Cardiac muscle cell (in vitro differentiated cells and primary cell): Measurements from ENCODE around the gene GTF3C5. TPM values are rescaled to one million over a fixed set of nuclear protein-coding genes. Genes with fewer than 3 reads are reported as not detected.
"Not testable (repeated sequence)": the region's sequence is repeated elsewhere in the genome, so short reads cannot be mapped to it uniquely, and the experiment has no call there.

Source experiments
- DNase-seq, 2 donors: peaks; one replicate each; pipeline versions ENCODE4 v3.0.0 to v3.0.0-alpha.2; 2010 to 2017; ENCODE audit warnings: low read depth in 1 of 2, low spot score in 1 of 2
- H3K27ac ChIP-seq: fragments of 200-600 bp; sonication (generic); 2 replicates; pipeline ENCODE4 v1.5.1; 2016
- H3K27me3 ChIP-seq: fragments of 200-600 bp; sonication (generic); 2 replicates; pipeline ENCODE4 v1.6.0; 2016; ENCODE audit warnings: control low read depth
- H3K36me3 ChIP-seq: fragments of 200-600 bp; sonication (generic); 2 replicates; pipeline ENCODE4 v1.5.1; 2016; ENCODE audit warnings: control low read depth
- H3K4me1 ChIP-seq: fragments of 200-600 bp; sonication (generic); 2 replicates; pipeline ENCODE4 v1.8.1; 2017; ENCODE audit warnings: low read depth, mild to moderate bottlenecking, mixed run types
- H3K4me3 ChIP-seq: fragments of 200-600 bp; sonication (generic); 2 replicates; pipeline ENCODE4 v1.5.1; 2016; ENCODE audit warnings: mild to moderate bottlenecking
- H3K9me3 ChIP-seq: fragments of 200-600 bp; sonication (generic); 2 replicates; pipeline ENCODE4 v1.5.1; 2017; ENCODE audit warnings: low read depth, mild to moderate bottlenecking, control low read depth
- polyA plus RNA-seq: library from polyadenylated mRNA; unstranded; fragments of >200 nt; fragmentation: Nextera tagmentation; extraction: Ambion mirVana; gene quantifications from 2 replicates; pipeline ENCODE4 v1.2.1, GENCODE V29; 2016
- total RNA-seq: library from RNA; depleted of rRNA; stranded (reverse); fragments of >200 nt; gene quantifications from 2 replicates; pipeline ENCODE4 v1.2.3, GENCODE V29; 2016
- TF ChIP-seq, protein P1 (sequence below): IDR thresholded peaks from 2 replicates; pipeline ENCODE4 v1.5.1; 2012; ENCODE audit warnings: low read depth, mild to moderate bottlenecking, low read length

Gene GTF3C5
- total and polyA plus RNA-seq, 2 experiments from 2014 or later, result 84.0 to 99.5 TPM

DNA sequence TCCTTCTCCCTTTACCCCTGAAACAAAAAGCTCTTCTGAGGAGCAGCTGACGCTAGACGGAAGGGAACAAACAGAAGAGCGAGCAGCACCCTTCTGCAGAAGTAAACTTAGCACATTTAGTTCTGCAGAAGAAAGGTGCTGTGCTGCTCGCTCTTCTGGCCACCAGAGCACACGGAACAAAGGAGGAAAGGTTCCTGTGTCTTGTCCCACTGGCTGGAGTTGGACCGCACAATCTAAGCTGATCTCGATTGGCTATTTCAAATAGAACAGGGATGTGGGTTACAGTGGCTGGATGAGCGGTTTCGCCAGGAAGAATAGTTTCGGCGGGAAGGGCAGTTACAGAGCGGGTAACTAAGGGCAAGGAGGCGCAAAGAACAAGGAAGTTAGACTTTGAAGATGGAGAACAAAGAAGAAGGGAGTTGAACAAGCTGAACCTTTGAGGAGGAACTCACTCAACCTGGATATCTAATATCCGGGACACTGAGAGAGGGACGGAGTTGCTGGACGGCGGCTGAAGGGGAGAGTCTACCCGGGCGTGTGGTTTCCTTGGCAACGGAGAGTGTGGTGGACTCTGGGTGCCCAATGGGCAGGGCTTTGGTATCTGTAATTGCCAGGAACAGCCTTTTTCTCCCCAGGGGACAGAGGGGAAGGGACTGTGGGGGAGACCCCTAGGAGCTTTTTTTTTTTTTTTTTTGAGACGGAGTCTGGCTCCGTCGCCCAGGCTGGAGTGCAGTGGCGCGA lies 7.1 kb downstream of the GTF3C5 start:
- TF ChIP-seq, protein P1, sequence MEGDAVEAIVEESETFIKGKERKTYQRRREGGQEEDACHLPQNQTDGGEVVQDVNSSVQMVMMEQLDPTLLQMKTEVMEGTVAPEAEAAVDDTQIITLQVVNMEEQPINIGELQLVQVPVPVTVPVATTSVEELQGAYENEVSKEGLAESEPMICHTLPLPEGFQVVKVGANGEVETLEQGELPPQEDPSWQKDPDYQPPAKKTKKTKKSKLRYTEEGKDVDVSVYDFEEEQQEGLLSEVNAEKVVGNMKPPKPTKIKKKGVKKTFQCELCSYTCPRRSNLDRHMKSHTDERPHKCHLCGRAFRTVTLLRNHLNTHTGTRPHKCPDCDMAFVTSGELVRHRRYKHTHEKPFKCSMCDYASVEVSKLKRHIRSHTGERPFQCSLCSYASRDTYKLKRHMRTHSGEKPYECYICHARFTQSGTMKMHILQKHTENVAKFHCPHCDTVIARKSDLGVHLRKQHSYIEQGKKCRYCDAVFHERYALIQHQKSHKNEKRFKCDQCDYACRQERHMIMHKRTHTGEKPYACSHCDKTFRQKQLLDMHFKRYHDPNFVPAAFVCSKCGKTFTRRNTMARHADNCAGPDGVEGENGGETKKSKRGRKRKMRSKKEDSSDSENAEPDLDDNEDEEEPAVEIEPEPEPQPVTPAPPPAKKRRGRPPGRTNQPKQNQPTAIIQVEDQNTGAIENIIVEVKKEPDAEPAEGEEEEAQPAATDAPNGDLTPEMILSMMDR, result no peak
- no peaks in the 10 kb centered on the region for H3K4me1 ChIP-seq
- peaks cover 6% of the 10 kb centered on the region for H3K36me3 ChIP-seq
- no peak overlapping the region for H3K4me3 ChIP-seq
- DNase-seq, result no peak
- H3K27ac ChIP-seq, result no peak overlapping the region
- no peaks in the 10 kb centered on the region for H3K9me3 ChIP-seq
- no peaks in the 10 kb centered on the region for H3K27me3 ChIP-seq

DNA sequence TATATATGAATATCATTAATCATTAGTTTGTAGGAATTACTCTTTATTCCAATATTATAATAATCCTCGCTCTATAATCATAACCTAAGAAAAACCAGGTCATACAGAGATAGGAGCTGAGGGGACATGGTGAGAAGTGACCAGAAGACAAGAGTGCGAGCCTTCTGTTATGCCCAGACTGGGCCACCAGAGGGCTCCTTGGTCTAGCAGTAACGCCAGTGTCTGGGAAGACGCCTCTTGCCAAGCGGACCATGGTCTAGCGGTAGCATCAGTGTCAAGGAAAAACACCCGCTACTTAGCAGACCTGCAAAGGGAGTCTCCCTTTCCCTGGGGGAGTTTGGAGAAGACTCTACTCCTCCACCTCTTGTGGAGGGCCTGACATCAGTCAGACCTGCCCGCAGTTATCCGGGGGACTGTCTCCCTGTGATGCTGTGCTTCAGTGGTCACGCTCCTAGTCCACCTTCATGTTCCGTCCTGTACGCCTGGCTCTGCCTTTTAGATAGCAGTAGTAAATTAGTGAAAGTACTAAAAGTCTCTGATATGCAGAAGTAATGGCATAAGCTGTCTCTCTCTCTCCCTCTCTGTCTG lies 10.2 kb downstream of the GTF3C5 start:
- H3K4me1 ChIP-seq, H3K27ac ChIP-seq, H3K4me3 ChIP-seq, H3K27me3 ChIP-seq, H3K9me3 ChIP-seq: not testable (repeated sequence)
- TF ChIP-seq, protein P1, result peak; percentile 53
- H3K36me3 ChIP-seq, result peaks cover 26% of the 10 kb centered on the region
- peak; percentile 38 to 48 for DNase-seq

DNA sequence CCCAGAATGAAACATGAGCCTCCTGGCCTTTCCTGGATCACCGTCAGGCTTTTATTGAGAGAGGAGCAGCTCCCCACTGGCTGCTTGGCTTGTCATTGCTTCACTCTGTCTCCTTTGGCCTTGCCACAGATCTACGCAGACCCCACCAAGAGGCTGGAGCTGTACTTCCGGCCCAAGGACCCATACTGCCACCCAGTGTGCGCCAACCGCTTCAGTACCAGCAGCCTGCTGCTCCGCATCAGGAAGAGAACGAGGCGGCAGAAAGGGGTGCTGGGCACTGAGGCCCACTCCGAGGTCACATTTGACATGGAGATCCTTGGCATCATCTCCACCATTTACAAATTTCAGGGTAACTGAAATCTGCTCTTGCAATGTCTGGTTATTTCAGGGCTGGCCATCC lies 11.2 kb downstream of the GTF3C5 start:
- Histone ChIP-seq H3K27me3 (no peaks in the 10 kb centered on the region), H3K4me1 (no peaks in the 10 kb centered on the region), H3K36me3 (peaks cover 30% of the 10 kb centered on the region), H3K4me3 (no peak overlapping the region), H3K9me3 (no peaks in the 10 kb centered on the region), H3K27ac (no peak overlapping the region)
- TF ChIP-seq, protein P1, result no peak
- no peak for DNase-seq

DNA sequence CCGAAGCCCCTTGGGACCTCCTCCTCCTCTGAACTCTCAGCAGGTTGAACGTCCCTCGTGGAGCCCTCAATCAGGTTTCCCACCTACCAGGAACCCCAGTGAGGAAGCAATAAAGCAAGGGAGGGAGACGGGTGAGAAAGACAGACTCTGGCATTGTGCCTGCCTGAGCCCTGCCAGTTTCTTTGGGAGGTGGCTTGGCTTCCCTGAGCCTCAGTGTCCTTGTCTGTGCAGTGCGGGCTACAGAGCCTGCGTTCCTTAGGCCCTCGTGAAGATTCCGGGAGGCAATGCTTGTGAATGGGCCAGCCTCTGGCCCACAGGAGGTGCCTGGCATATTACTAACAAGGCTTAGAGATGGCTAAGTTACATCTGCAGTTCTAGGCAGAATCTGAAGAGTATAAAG lies 11.9 kb downstream of the GTF3C5 start:
- Histone ChIP-seq H3K36me3 (peaks cover 33% of the 10 kb centered on the region), H3K9me3 (no peaks in the 10 kb centered on the region), H3K27ac (no peak overlapping the region), H3K4me1 (no peaks in the 10 kb centered on the region), H3K27me3 (no peaks in the 10 kb centered on the region), H3K4me3 (no peak overlapping the region)
- no peak for DNase-seq
- TF ChIP-seq, protein P1, result no peak

DNA sequence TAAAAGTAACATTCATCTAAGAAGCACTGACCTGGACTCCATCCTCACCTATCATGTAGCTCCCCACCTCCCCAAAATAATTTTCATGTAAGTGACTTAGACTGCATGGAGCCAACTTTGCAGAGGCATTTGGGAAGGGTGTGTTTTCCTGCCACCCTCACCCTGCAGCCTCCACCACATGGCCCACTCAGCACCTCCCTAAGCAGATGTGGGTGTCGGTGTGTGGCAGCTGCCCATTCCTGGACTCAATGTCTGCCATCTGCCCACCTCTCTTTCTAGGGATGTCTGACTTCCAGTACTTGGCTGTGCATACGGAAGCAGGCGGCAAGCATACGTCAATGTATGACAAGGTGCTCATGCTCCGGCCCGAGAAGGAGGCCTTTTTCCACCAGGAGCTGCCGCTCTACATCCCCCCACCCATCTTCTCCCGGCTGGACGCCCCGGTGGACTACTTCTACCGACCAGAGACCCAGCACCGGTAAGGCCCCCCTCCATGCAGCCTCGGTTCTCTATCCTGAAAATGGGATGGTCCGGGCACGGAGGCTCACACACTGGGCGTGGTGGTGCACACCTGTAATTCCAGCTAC lies 12.7 kb downstream of the GTF3C5 start:
- Histone ChIP-seq H3K4me3 (no peak overlapping the region), H3K27me3 (no peaks in the 10 kb centered on the region), H3K9me3 (no peaks in the 10 kb centered on the region), H3K4me1 (no peaks in the 10 kb centered on the region), H3K36me3 (peaks cover 33% of the 10 kb centered on the region), H3K27ac (no peak overlapping the region)
- TF ChIP-seq, protein P1, result no peak
- no peak for DNase-seq
